Natural killer cell (primary cell): ENCODE data around the gene ARHGAP19. TPM values are rescaled to one million over a fixed set of nuclear protein-coding genes. Genes with fewer than 3 reads are reported as not detected.

ENCODE experiments used
- ATAC-seq, 3 donors: fragments of 150-1000 bp in 2 of 3; fragments of 200-7000 bp in 1 of 3; cut with Tn5 transposase; 1 replicate in 1 of 3; 2 replicates in 2 of 3; pipeline ENCODE4 v1.10.0; 2021; ENCODE audit warnings: mild to moderate bottlenecking in 2 of 3, moderate library complexity in 2 of 3
- DNase-seq, 2 donors: peaks; one replicate each; pipeline versions ENCODE4 v3.0.0 to v3.0.0-alpha.2; 2013 to 2021; ENCODE audit warnings: mixed read lengths in 1 of 2
- H3K27ac ChIP-seq: one replicate; pipeline ENCODE4 v1.5.1; 2013; ENCODE audit warnings: mild to moderate bottlenecking, low read length
- H3K27me3 ChIP-seq: one replicate; pipeline ENCODE4 v1.6.1; 2013; ENCODE audit warnings: low read length; ENCODE audit not compliant: control insufficient read depth, insufficient read depth
- H3K36me3 ChIP-seq: one replicate; pipeline ENCODE4 v1.6.1; 2013; ENCODE audit warnings: low read length; ENCODE audit not compliant: control insufficient read depth, insufficient read depth
- H3K4me1 ChIP-seq: one replicate; pipeline ENCODE4 v1.6.1; 2013; ENCODE audit warnings: low read length; ENCODE audit not compliant: control insufficient read depth, insufficient read depth
- H3K4me3 ChIP-seq: one replicate; pipeline ENCODE4 v1.5.1; 2013; ENCODE audit warnings: low read length
- H3K9me3 ChIP-seq: one replicate; pipeline ENCODE4 v1.6.1; 2013; ENCODE audit warnings: low read length; ENCODE audit not compliant: control insufficient read depth, insufficient read depth
- H3K27ac Mint-ChIP-seq, 2 donors: one replicate each; pipeline ENCODE4 v1.8.0; 2022; ENCODE audit warnings: mild to moderate bottlenecking in 2 of 2, mixed read lengths in 2 of 2, moderate library complexity in 1 of 2
- H3K27me3 Mint-ChIP-seq, 2 donors: one replicate each; pipeline ENCODE4 v1.8.0; 2022; ENCODE audit warnings: low read depth in 2 of 2, mixed read lengths in 2 of 2
- H3K36me3 Mint-ChIP-seq: one replicate; pipeline ENCODE4 v1.8.0; 2022; ENCODE audit warnings: mixed read lengths
- H3K4me1 Mint-ChIP-seq, 2 donors: one replicate each; pipeline ENCODE4 v1.8.0; 2022; ENCODE audit warnings: mixed read lengths in 2 of 2
- H3K4me3 Mint-ChIP-seq: one replicate; pipeline ENCODE4 v1.8.0; 2022; ENCODE audit warnings: mild to moderate bottlenecking, moderate library complexity, mixed read lengths
- H3K9me3 Mint-ChIP-seq, 2 donors: one replicate each; pipeline ENCODE4 v1.8.0; 2022; ENCODE audit warnings: mixed read lengths in 2 of 2
- WGBS: methylation state at CpG from one replicate; pipeline ENCODE4 v1.1.7; 2013; ENCODE audit warnings: missing lambda C conversion rate; ENCODE audit not compliant: insufficient coverage; 5-methylcytosine and 5-hydroxymethylcytosine counted together
- intact Hi-C: fragments of 100-400 bp; cut with micrococcal nuclease; formaldehyde crosslinking; loops from one replicate; pipeline ENCODE4 v1.14.2; 2022
- total RNA-seq, 4 donors: library from RNA; stranded (reverse); fragments of 120-200 nt in 1 of 4; gene quantifications; one replicate each; pipeline versions ENCODE4 v1.2.3 to v1.2.4, GENCODE V29; 2013 to 2022
- TF ChIP-seq, protein P1 (sequence below): fragments of 200-600 bp; IDR thresholded peaks from one replicate; pipeline ENCODE4 v1.8.0; 2022; ENCODE audit warnings: antibody characterized with exemption

Gene ARHGAP19
- total RNA-seq, 3 donors from 2014 or later (not counting 1 experiment from before 2014, with no cell fraction given): 22.6 to 23.3 (median 22.7) TPM

- H3K36me3 ChIP-seq: no peaks in the 10 kb centered on the region
- peaks cover 19 to 20% of the 10 kb centered on the region in 2 donors for H3K27me3 Mint-ChIP-seq
- H3K27ac Mint-ChIP-seq: no peak overlapping the region
- H3K4me1 ChIP-seq: peaks cover 17% of the 10 kb centered on the region
- no peak overlapping the region for H3K27ac ChIP-seq
- H3K27me3 ChIP-seq: peaks cover 11% of the 10 kb centered on the region
- TF ChIP-seq, protein P1, sequence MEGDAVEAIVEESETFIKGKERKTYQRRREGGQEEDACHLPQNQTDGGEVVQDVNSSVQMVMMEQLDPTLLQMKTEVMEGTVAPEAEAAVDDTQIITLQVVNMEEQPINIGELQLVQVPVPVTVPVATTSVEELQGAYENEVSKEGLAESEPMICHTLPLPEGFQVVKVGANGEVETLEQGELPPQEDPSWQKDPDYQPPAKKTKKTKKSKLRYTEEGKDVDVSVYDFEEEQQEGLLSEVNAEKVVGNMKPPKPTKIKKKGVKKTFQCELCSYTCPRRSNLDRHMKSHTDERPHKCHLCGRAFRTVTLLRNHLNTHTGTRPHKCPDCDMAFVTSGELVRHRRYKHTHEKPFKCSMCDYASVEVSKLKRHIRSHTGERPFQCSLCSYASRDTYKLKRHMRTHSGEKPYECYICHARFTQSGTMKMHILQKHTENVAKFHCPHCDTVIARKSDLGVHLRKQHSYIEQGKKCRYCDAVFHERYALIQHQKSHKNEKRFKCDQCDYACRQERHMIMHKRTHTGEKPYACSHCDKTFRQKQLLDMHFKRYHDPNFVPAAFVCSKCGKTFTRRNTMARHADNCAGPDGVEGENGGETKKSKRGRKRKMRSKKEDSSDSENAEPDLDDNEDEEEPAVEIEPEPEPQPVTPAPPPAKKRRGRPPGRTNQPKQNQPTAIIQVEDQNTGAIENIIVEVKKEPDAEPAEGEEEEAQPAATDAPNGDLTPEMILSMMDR: peak; percentile 87
- H3K4me1 Mint-ChIP-seq: peaks cover 11 to 19% of the 10 kb centered on the region in 2 donors
- 4% methylated on average over 56 of the region's 56 CpGs for WGBS
- H3K36me3 Mint-ChIP-seq: no peaks in the 10 kb centered on the region
- intact Hi-C loops: no loop called here
- DNase-seq (peak; percentile 35 to 82), ATAC-seq (peak; percentile 82 to 88 (median 87))
- peak overlapping the region; percentile 85 for H3K4me3 Mint-ChIP-seq
- no peaks in the 10 kb centered on the region for H3K9me3 ChIP-seq
- no peaks in the 10 kb centered on the region for H3K9me3 Mint-ChIP-seq
- H3K4me3 ChIP-seq: peak overlapping the region; percentile 54
Observed at GRCh38 chr10:97196223-97197029, 96.0 kb downstream of the ARHGAP19 start.

GRCh38 chr10:97195706-97196222 is 96.7 kb downstream of the ARHGAP19 start:
- peaks cover 17% of the 10 kb centered on the region for H3K4me1 ChIP-seq
- intact Hi-C loops: no loop called here
- TF ChIP-seq, protein P1: no peak
- ATAC-seq: no peak
- H3K36me3 ChIP-seq: no peaks in the 10 kb centered on the region
- no peak overlapping the region for H3K27ac ChIP-seq
- no peaks in the 10 kb centered on the region for H3K9me3 ChIP-seq
- 34% methylated on average over 9 of the region's 11 CpGs for WGBS
- peaks cover 11% of the 10 kb centered on the region for H3K27me3 ChIP-seq
- H3K9me3 Mint-ChIP-seq: no peaks in the 10 kb centered on the region
- H3K27ac Mint-ChIP-seq: no peak overlapping the region
- DNase-seq: peak in 1 of 2 donors; percentile 18
- peak overlapping the region; percentile 87 for H3K4me3 Mint-ChIP-seq
- no peaks in the 10 kb centered on the region for H3K36me3 Mint-ChIP-seq
- H3K4me3 ChIP-seq: no peak overlapping the region
- H3K4me1 Mint-ChIP-seq: peaks cover 11 to 14% of the 10 kb centered on the region in 2 donors
- peaks cover 20 to 22% of the 10 kb centered on the region in 2 donors for H3K27me3 Mint-ChIP-seq

DNA sequence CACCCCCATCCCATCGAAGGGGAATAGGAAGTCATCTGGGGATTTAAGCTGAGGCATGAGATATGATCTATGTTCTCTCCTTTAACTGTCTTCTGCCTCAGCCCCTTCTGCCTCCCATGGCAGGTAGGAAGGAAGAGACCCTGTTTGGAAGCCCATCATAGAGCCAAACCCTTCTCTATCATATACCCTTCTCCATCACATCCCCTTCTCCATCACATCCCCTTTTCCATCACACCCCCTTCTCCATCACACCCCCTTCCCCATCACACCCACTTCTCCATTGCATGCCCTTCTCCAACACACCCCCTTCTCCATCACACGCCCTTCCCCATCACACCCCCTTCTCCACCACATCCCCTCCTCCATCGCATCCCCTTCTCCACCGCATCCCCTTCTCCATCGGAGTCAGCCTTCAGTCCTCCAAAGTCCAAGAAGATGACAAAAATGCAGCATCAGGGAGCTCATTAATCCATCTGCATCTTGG is 99.4 kb downstream of the ARHGAP19 start:
- Histone ChIP-seq H3K9me3 (no peaks in the 10 kb centered on the region), H3K4me3 (no peak overlapping the region), H3K27ac (no peak overlapping the region), H3K4me1 (peaks cover 12% of the 10 kb centered on the region), H3K36me3 (no peaks in the 10 kb centered on the region), H3K27me3 (peaks cover 11% of the 10 kb centered on the region)
- 88% methylated on average over 4 of the region's 5 CpGs for WGBS
- Mint-ChIP-seq H3K27me3 (peaks cover 24 to 32% of the 10 kb centered on the region in 2 donors), H3K27ac (no peak overlapping the region), H3K9me3 (no peaks in the 10 kb centered on the region), H3K36me3 (no peaks in the 10 kb centered on the region), H3K4me1 (peaks cover 6 to 12% of the 10 kb centered on the region in 2 donors), H3K4me3 (peak overlapping the region; percentile 13)
- TF ChIP-seq, protein P1: no peak
- DNase-seq (no peak), ATAC-seq (no peak)
- intact Hi-C loops: no loop called here
